ENCODE data around the gene CFTR.

GRCh38 chr7:117673367-117673766, 193.5 kb downstream of the CFTR start:
- TF ChIP-seq POLR2AphosphoS5 (IDR thresholded peaks at IDR 0.05; ENCODE audit: low read depth, low read length), result no peak
- no peak for TF ChIP-seq POLR2A (IDR thresholded peaks at IDR 0.05; ENCODE audit: low read depth, low read length)
- TF ChIP-seq TAF1 (IDR thresholded peaks at IDR 0.05; ENCODE audit: borderline replicate concordance, low read depth, low read length), result no peak
